Gastrocnemius medialis (tissue), 4 donors: ENCODE measurements around the gene NAA11.

Source experiments
- CTCF ChIP-seq, 5 experiments: fragments of 450-650 bp in 3 of 5; fragments of 200-600 bp in 2 of 5; sonication (generic) in 2 of 5; IDR thresholded peaks in 4 of 5; conservative IDR thresholded peaks in 1 of 5; 1 replicate in 4 of 5; 2 replicates in 1 of 5; pipeline ENCODE4 v1.5.1; 2016 to 2019; ENCODE audit warnings: antibody characterized with exemption in 5 of 5, mild to moderate bottlenecking in 3 of 5, moderate library complexity in 3 of 5
- POLR2A ChIP-seq, 2 donors: fragments of 450-650 bp; IDR thresholded peaks; one replicate each; pipeline ENCODE4 v1.6.1; 2017; ENCODE audit warnings: antibody characterized with exemption in 2 of 2, mild to moderate bottlenecking in 2 of 2, moderate library complexity in 2 of 2

GRCh38 chr4:79366422-79366821, 40.6 kb upstream of the NAA11 start:
- TF ChIP-seq CTCF (IDR thresholded peaks at IDR 0.05 in 4 of 5, conservative IDR thresholded peaks at IDR 0.05 in 1 of 5) (no peak), POLR2A (IDR thresholded peaks at IDR 0.05) (no peak)
